H1 (cell line): ENCODE measurements around the gene PGLYRP4. TPM values are rescaled to one million over a fixed set of nuclear protein-coding genes. Genes with fewer than 3 reads are reported as not detected.

Source experiments
- CTCF ChIA-PET: fragments of 300-600 bp; sonication (Branson Sonifier 250); formaldehyde crosslinking; loops from one replicate; lab custom pipeline; 2021; ENCODE audit not compliant: partially characterized antibody; lab: Charles Lee
- POLR2A ChIA-PET: fragments of 300-600 bp; sonication (Branson Sonifier 250); formaldehyde crosslinking; loops from one replicate; lab custom pipeline; 2021; ENCODE audit warnings: inconsistent platforms; ENCODE audit not compliant: partially characterized antibody; lab: Charles Lee
- DNase-seq, 2 experiments: peaks; one replicate each; pipeline versions ENCODE4 v3.0.0 to v3.0.0-alpha.2; 2010 to 2022; ENCODE audit warnings: low spot score in 2 of 2, low read depth in 1 of 2, mixed read lengths in 1 of 2
- FAIRE-seq: peaks from 2 replicates; lab custom pipeline; 2011; peaks lifted over from hg19 to GRCh38; lab: Jason Lieb, UNC
- H2AFZ ChIP-seq: 2 replicates; pipeline ENCODE4 v1.8.1; 2012; ENCODE audit warnings: low read length, inconsistent platforms
- H2AK5ac ChIP-seq: 2 replicates; pipeline ENCODE4 v1.6.1; 2013; ENCODE audit warnings: low read depth, low read length
- H2BK120ac ChIP-seq: replicated peaks from 2 replicates; pipeline ENCODE3; 2013; ENCODE audit warnings: low read depth, low read length, inconsistent platforms
- H2BK12ac ChIP-seq: 2 replicates; pipeline ENCODE4 v1.6.1; 2013; ENCODE audit warnings: low read depth, low read length
- H2BK15ac ChIP-seq: 2 replicates; pipeline ENCODE4 v1.6.1; 2013; ENCODE audit warnings: low read length
- H2BK20ac ChIP-seq: 2 replicates; pipeline ENCODE4 v1.6.1; 2013; ENCODE audit warnings: low read length
- H2BK5ac ChIP-seq: 2 replicates; pipeline ENCODE4 v1.6.1; 2013; ENCODE audit warnings: low read depth, low read length
- H3K14ac ChIP-seq: 2 replicates; pipeline ENCODE4 v1.6.1; 2013; ENCODE audit warnings: inconsistent platforms; ENCODE audit not compliant: insufficient read length
- H3K18ac ChIP-seq: 2 replicates; pipeline ENCODE4 v1.6.1; 2013; ENCODE audit warnings: low read length; ENCODE audit errors: extremely low read depth
- H3K23ac ChIP-seq: 2 replicates; pipeline ENCODE4 v1.6.1; 2013; ENCODE audit warnings: inconsistent platforms; ENCODE audit not compliant: insufficient read length
- H3K23me2 ChIP-seq: 2 replicates; pipeline ENCODE4 v1.6.1; 2013; ENCODE audit warnings: low read depth, low read length
- H3K27ac ChIP-seq: 2 replicates; pipeline ENCODE4 v1.6.1; 2011; ENCODE audit warnings: low read depth, low read length, inconsistent platforms
- H3K27me3 ChIP-seq, 4 experiments: replicated peaks in 1 of 4; 1 replicate in 1 of 4; 2 replicates in 3 of 4; pipeline versions ENCODE4 v1.6.1 to v1.8.1; 2011 to 2013; ENCODE audit warnings: low read length in 3 of 4, mild to moderate bottlenecking in 3 of 4, inconsistent platforms in 2 of 4, mixed read lengths in 2 of 4, moderate library complexity in 1 of 4; ENCODE audit not compliant: control insufficient read depth in 3 of 4, insufficient read depth in 3 of 4; ENCODE audit errors: extremely low read depth in 1 of 4
- H3K36me3 ChIP-seq, 4 experiments: 2 replicates each; pipeline versions ENCODE4 v1.6.1 to v1.8.1; 2011 to 2013; ENCODE audit warnings: mild to moderate bottlenecking in 4 of 4, low read length in 3 of 4, moderate library complexity in 2 of 4, control low read depth in 1 of 4, inconsistent platforms in 1 of 4; ENCODE audit not compliant: insufficient read depth in 4 of 4, control insufficient read depth in 2 of 4
- H3K4ac ChIP-seq: replicated peaks from 2 replicates; pipeline ENCODE3; 2013; ENCODE audit warnings: low read length, low read depth, mixed read lengths, inconsistent platforms; ENCODE audit not compliant: insufficient read length
- H3K4me1 ChIP-seq, 4 experiments: replicated peaks in 1 of 4; 1 replicate in 1 of 4; 2 replicates in 3 of 4; pipeline versions ENCODE4 v1.6.1 to v1.8.1; 2011 to 2013; ENCODE audit warnings: low read length in 3 of 4, inconsistent platforms in 2 of 4, mixed read lengths in 1 of 4; ENCODE audit not compliant: insufficient read depth in 4 of 4, control insufficient read depth in 3 of 4
- H3K4me2 ChIP-seq, 2 experiments: 2 replicates each; pipeline versions ENCODE4 v1.6.1 to v1.8.1; 2011 to 2013; ENCODE audit warnings: low read depth in 2 of 2, low read length in 2 of 2, control low read depth in 1 of 2, inconsistent platforms in 1 of 2, mild to moderate bottlenecking in 1 of 2; ENCODE audit not compliant: insufficient read depth in 1 of 2
- H3K4me3 ChIP-seq, 4 experiments: fragments of 200-600, 300-600 bp in 1 of 4; sonication (generic), shearing (Covaris generic), sonication (Bioruptor Twin) in 1 of 4; 2 replicates each; pipeline versions ENCODE4 v1.5.1 to v1.8.1; 2011 to 2016; ENCODE audit warnings: low read length in 4 of 4, low read depth in 3 of 4, control low read depth in 2 of 4, inconsistent platforms in 2 of 4, mild to moderate bottlenecking in 2 of 4, mixed read lengths in 1 of 4, moderate library complexity in 1 of 4; ENCODE audit not compliant: insufficient read depth in 2 of 4; ENCODE audit errors: extremely low read depth in 1 of 4
- H3K56ac ChIP-seq: replicated peaks from 2 replicates; pipeline ENCODE3; 2013; ENCODE audit warnings: low read depth, mild to moderate bottlenecking, mixed read lengths, low read length, inconsistent platforms; ENCODE audit not compliant: insufficient read length
- H3K79me1 ChIP-seq: 2 replicates; pipeline ENCODE4 v1.6.1; 2013; ENCODE audit warnings: low read depth, low read length, control low read depth
- H3K79me2 ChIP-seq, 2 experiments: 2 replicates each; pipeline versions ENCODE4 v1.6.1 to v1.8.1; 2012 to 2013; ENCODE audit warnings: low read length in 2 of 2, mild to moderate bottlenecking in 2 of 2, inconsistent platforms in 1 of 2; ENCODE audit not compliant: insufficient read depth in 2 of 2, control insufficient read depth in 1 of 2
- H3K9ac ChIP-seq, 4 experiments: replicated peaks in 1 of 4; 1 replicate in 1 of 4; 2 replicates in 3 of 4; pipeline versions ENCODE4 v1.6.1 to v1.8.1; 2011 to 2013; ENCODE audit warnings: low read depth in 3 of 4, low read length in 3 of 4, control low read depth in 2 of 4, mild to moderate bottlenecking in 2 of 4, moderate library complexity in 2 of 4, inconsistent platforms in 1 of 4; ENCODE audit errors: extremely low read depth in 1 of 4
- H3K9me3 ChIP-seq, 2 experiments: 2 replicates each; pipeline versions ENCODE4 v1.6.1 to v1.8.1; 2012 to 2013; ENCODE audit warnings: mild to moderate bottlenecking in 2 of 2, moderate library complexity in 2 of 2, control low read depth in 1 of 2, inconsistent platforms in 1 of 2, low read depth in 1 of 2, low read length in 1 of 2, mixed read lengths in 1 of 2; ENCODE audit not compliant: insufficient read depth in 2 of 2
- H4K20me1 ChIP-seq, 2 experiments: replicated peaks in 1 of 2; 2 replicates each; pipeline versions ENCODE3 to v1.8.1; 2011 to 2013; ENCODE audit warnings: inconsistent platforms in 2 of 2, low read length in 2 of 2, mild to moderate bottlenecking in 1 of 2; ENCODE audit not compliant: insufficient read depth in 2 of 2, control insufficient read depth in 1 of 2
- H4K5ac ChIP-seq: 2 replicates; pipeline ENCODE4 v1.6.1; 2013; ENCODE audit warnings: low read length, low read depth, mixed read lengths, inconsistent platforms; ENCODE audit not compliant: insufficient read length
- H4K8ac ChIP-seq: 2 replicates; pipeline ENCODE4 v1.8.0; 2013; ENCODE audit warnings: mild to moderate bottlenecking, moderate library complexity, low read length, inconsistent platforms; ENCODE audit not compliant: insufficient read depth; ENCODE audit errors: extremely low read depth
- H4K91ac ChIP-seq: replicated peaks from 2 replicates; pipeline ENCODE3; 2013; ENCODE audit warnings: low read length, mixed read lengths, inconsistent platforms; ENCODE audit not compliant: insufficient read length
- BACH1 ChIP-seq: IDR thresholded peaks from 2 replicates; pipeline ENCODE4 v1.6.1; 2012; ENCODE audit warnings: low read length, improper control_type of control experiment
- BCL11A ChIP-seq, 2 experiments: IDR thresholded peaks; one replicate each; pipeline ENCODE4 v1.6.1; 2011; ENCODE audit warnings: low read depth in 2 of 2, low read length in 2 of 2, mild to moderate bottlenecking in 2 of 2
- CBX5 ChIP-seq: fragments of 300-800, 300-1000 bp; sonication (generic); IDR thresholded peaks from 2 replicates; pipeline ENCODE4 v1.7.1; 2016; ENCODE audit warnings: antibody characterized with exemption, low read length, low read depth
- CHD1 ChIP-seq: IDR thresholded peaks from 2 replicates; pipeline ENCODE4 v1.6.1; 2012; ENCODE audit warnings: low read depth, low read length, improper control_type of control experiment
- HDAC2 ChIP-seq, 2 experiments: fragments of 300-600 bp in 1 of 2; sonication (generic) in 1 of 2; IDR thresholded peaks; 2 replicates each; pipeline ENCODE4 v1.6.1; 2011 to 2012; ENCODE audit warnings: low read depth in 2 of 2, low read length in 2 of 2, mild to moderate bottlenecking in 2 of 2, moderate library complexity in 2 of 2, borderline replicate concordance in 1 of 2, inconsistent platforms in 1 of 2
- MAX ChIP-seq: IDR thresholded peaks from 2 replicates; pipeline ENCODE4 v1.6.1; 2012; ENCODE audit warnings: inconsistent platforms
- POLR2A ChIP-seq, 2 experiments: IDR thresholded peaks; 1 replicate in 1 of 2; 2 replicates in 1 of 2; pipeline ENCODE4 v1.6.1; 2011; ENCODE audit warnings: low read depth in 2 of 2, low read length in 2 of 2, mild to moderate bottlenecking in 2 of 2; ENCODE audit errors: control extremely low read depth in 1 of 2
- RXRA ChIP-seq: IDR thresholded peaks from 2 replicates; pipeline ENCODE4 v1.6.1; 2011; ENCODE audit warnings: low read depth, mild to moderate bottlenecking, low read length, moderate library complexity; ENCODE audit not compliant: insufficient read depth
- SP1 ChIP-seq: IDR thresholded peaks from 2 replicates; pipeline ENCODE4 v1.6.1; 2011; ENCODE audit warnings: low read depth, low read length
- TAF1 ChIP-seq: IDR thresholded peaks from 2 replicates; pipeline ENCODE4 v1.6.1; 2011; ENCODE audit warnings: mild to moderate bottlenecking, low read depth, low read length
- TCF12 ChIP-seq: IDR thresholded peaks from 2 replicates; pipeline ENCODE4 v1.6.1; 2011; ENCODE audit warnings: low read depth, mild to moderate bottlenecking, low read length
- YY1 ChIP-seq: IDR thresholded peaks from 2 replicates; pipeline ENCODE4 v1.6.1; 2011; ENCODE audit warnings: low read depth, mild to moderate bottlenecking, low read length
- WGBS, 2 experiments: shearing (Covaris generic) in 1 of 2; methylation state at CpG; one replicate each; pipeline versions ENCODE4 v1.1.6 to v1.1.7; 2013 to 2015; ENCODE audit warnings: low lambda C conversion rate in 2 of 2, mixed read lengths in 2 of 2, inconsistent platforms in 1 of 2, low coverage in 1 of 2, missing lambda C conversion rate in 1 of 2; ENCODE audit not compliant: insufficient replicate concordance in 2 of 2, insufficient coverage in 1 of 2, insufficient read length in 1 of 2; ENCODE audit errors: extremely low coverage in 1 of 2, missing lambda C conversion rate in 1 of 2; 5-methylcytosine and 5-hydroxymethylcytosine counted together
- polyA plus RNA-seq, 7 experiments: library from polyadenylated mRNA; depleted of rRNA in 3 of 7; stranded (reverse) in 5 of 7; unstranded in 2 of 7; fragments of >200 nt in 5 of 7; fragments of 200-250 nt in 2 of 7; gene quantifications; 1 replicate in 5 of 7; 2 replicates in 1 of 7; 4 replicates in 1 of 7; pipeline versions ENCODE4 v1.2.1 to v1.2.3, GENCODE V29; 2011 to 2013; ENCODE audit warnings: missing spikeins in 2 of 7, mixed read lengths in 2 of 7
- total RNA-seq: library from RNA; stranded (reverse); fragmentation: NEBNext Ultra II Directional; extraction: Animal tissue kit (Norgen Biotek cat#: 25700); gene quantifications from 2 replicates; pipeline ENCODE4 v1.2.1, GENCODE V29; 2021
- TF ChIP-seq, protein P1 (sequence below): IDR thresholded peaks from 2 replicates; pipeline ENCODE4 v1.6.1; 2012; ENCODE audit warnings: inconsistent platforms

PGLYRP4 gene
- total and polyA plus RNA-seq, 2 of the 8 experiments (the other 6 are each of a cell fraction or from before 2014, with no cell fraction given), result not detected

DNA sequence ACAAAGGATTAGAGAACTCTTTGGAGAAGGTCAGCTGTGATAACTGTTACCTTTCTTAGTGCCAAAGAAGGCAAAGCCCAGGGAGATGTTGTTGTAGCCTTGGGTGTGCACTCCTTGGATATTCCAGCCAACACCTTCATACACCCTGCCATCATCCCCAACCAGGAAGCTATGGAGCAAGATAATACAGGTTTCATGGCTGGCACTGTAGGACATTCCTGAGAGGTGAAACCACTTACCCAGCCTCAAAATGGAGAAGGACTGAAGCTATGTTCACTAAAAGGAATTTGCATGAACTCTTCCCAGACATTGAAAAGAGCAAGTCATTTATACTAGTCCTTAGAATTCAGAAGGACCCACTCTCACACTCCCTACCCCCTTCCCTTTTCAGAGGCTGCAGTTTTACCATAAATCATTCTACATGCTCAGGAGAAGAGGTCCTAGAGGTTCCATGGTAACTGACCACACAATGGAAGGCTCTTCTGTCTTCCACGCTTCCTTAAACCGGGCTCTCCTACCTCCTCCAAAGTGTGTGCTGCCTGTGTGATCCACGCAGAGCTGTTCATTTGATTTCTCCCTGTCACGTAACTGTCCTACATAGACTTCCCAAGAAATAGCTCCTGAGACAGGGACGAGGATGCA, 5.5 kb downstream of the PGLYRP4 start:
- Histone ChIP-seq H3K4me3 (no peak overlapping the region), H3K4me1 (no peaks in the 10 kb centered on the region; a peak in 1 of 7 replicates), H3K18ac (no peak overlapping the region), H3K9me3 (peaks cover 0 to 2% of the 10 kb centered on the region in 2 experiments; a peak in 1 of 4 replicates), H3K4me2 (no peak overlapping the region), H3K79me2 (no peaks in the 10 kb centered on the region), H3K56ac (no peak overlapping the region), H3K79me1 (no peaks in the 10 kb centered on the region), H3K27ac (no peak overlapping the region), H2BK12ac (no peak overlapping the region), H3K23me2 (no peaks in the 10 kb centered on the region), H2AK5ac (no peak overlapping the region), H2AFZ (no peak overlapping the region), H4K5ac (no peak overlapping the region), H4K20me1 (no peaks in the 10 kb centered on the region), H4K8ac (no peak overlapping the region), H2BK20ac (no peak overlapping the region), H2BK5ac (no peak overlapping the region), H3K27me3 (peaks cover 0 to 2% (median 0%) of the 10 kb centered on the region in 4 experiments; a peak in 1 of 7 replicates), H4K91ac (no peak overlapping the region), H2BK15ac (no peak overlapping the region), H2BK120ac (no peak overlapping the region), H3K36me3 (no peaks in the 10 kb centered on the region), H3K9ac (no peak overlapping the region), H3K14ac (no peak overlapping the region), H3K4ac (no peak overlapping the region), H3K23ac (no peak overlapping the region)
- CTCF ChIA-PET, result interaction anchor here (0.6 to 1.2 kb wide), 5 partner anchors 10 to 167 kb away, joined by 3 read pairs; partner anchors contain the start of gene S100A9
- no peak for FAIRE-seq
- TF ChIP-seq SP1 (no peak), BACH1 (no peak), BCL11A (IDR thresholded peaks at IDR 0.05; ENCODE audit: low read depth in 2 of 2, low read length in 2 of 2) (no peak), RXRA (no peak), TCF12 (no peak), TAF1 (no peak), POLR2A (IDR thresholded peaks at IDR 0.05; ENCODE audit: control extremely low read depth in 1 of 2, low read depth in 2 of 2, low read length in 2 of 2) (no peak), CBX5 (no peak), HDAC2 (IDR thresholded peaks at IDR 0.05; ENCODE audit: borderline replicate concordance in 1 of 2, low read depth in 2 of 2, low read length in 2 of 2) (no peak), YY1 (no peak), MAX (no peak), CHD1 (no peak)
- TF ChIP-seq, protein P1, sequence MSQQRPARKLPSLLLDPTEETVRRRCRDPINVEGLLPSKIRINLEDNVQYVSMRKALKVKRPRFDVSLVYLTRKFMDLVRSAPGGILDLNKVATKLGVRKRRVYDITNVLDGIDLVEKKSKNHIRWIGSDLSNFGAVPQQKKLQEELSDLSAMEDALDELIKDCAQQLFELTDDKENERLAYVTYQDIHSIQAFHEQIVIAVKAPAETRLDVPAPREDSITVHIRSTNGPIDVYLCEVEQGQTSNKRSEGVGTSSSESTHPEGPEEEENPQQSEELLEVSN, result no peak
- 73% methylated on average over 5 of the region's 5 CpGs; no CpG with 5 or more reads in 1 of the 2 experiments for WGBS, 2 experiments
- POLR2A ChIA-PET, result no interaction called here
- DNase-seq, result peak in 1 of 2 experiments; percentile 4
